AG04450 (cell line): Measurements from ENCODE around the gene FCHSD1. TPM values are rescaled to one million over a fixed set of nuclear protein-coding genes. Genes with fewer than 3 reads are reported as not detected.
A peak's percentile ranks its signal among the peaks of the same experiment; 100 is the strongest.

Experiments used
- CTCF ChIA-PET: fragments of 300-600, 350-600 bp; formaldehyde crosslinking; extraction: SDS; loops from one replicate; lab custom pipeline; 2022; ENCODE audit warnings: antibody characterized with exemption, inconsistent platforms; lab: Charles Lee
- POLR2A ChIA-PET: fragments of 350-600 bp; formaldehyde crosslinking; extraction: SDS; loops from one replicate; lab custom pipeline; 2021; ENCODE audit warnings: antibody characterized with exemption, inconsistent platforms; lab: Yijun Ruan, JAX
- DNase-seq: peaks from one replicate; pipeline ENCODE4 v3.0.0-alpha.2; 2011; ENCODE audit warnings: low read depth, low spot score
- H3K27ac ChIP-seq: one replicate; pipeline ENCODE4 v1.5.1; 2012; ENCODE audit warnings: low read depth, low read length, control low read depth
- H3K27me3 ChIP-seq: one replicate; pipeline ENCODE4 v1.6.0; 2012; ENCODE audit warnings: low read length; ENCODE audit not compliant: control insufficient read depth, insufficient read depth
- H3K4me3 ChIP-seq: 2 replicates; pipeline ENCODE4 v1.5.1; 2011; ENCODE audit warnings: mild to moderate bottlenecking, low read depth, low read length, control low read depth
- H3K9me3 ChIP-seq: 2 replicates; pipeline ENCODE4 v1.5.1; 2012; ENCODE audit warnings: low read length; ENCODE audit not compliant: control insufficient read depth, insufficient read depth
- polyA plus RNA-seq: library from polyadenylated mRNA; depleted of rRNA; stranded (reverse); fragments of >200 nt; gene quantifications from 2 replicates; pipeline ENCODE4 v1.2.3, GENCODE V29; 2011
- TF ChIP-seq, protein P1 (sequence below): IDR thresholded peaks from 2 replicates; pipeline ENCODE4 v1.5.1; 2011; ENCODE audit warnings: low read depth, low read length, control low read depth, inconsistent platforms

FCHSD1 gene
- polyA plus RNA-seq, 1 experiment, result 28.1 TPM

DNA sequence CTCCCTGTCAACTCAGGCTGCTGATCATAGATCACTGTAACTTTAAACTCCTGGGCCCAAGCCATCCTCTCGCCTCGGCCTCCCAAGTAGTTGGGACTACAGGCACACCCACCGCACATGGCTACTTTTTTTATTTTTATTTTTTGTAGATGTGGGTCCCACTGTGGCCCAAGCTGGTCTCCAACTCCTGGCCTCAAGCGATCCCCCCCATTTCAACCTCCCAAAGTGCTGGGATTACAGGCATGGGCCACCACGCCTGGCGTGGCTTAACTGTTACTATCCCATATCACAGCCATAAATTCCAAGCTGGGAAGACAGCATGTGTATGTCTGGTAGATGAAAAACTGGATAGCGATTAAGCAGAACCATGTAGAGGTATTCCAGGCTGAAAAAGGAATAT, 15.6 kb downstream of the FCHSD1 start:
- ChIA-PET CTCF (interaction anchor here (0.6 to 11.5 kb wide), 7 partner anchors 16 to 340 kb away, joined by 4 to 175 read pairs (median 5); partner anchors contain the start of gene DIAPH1), POLR2A (interaction anchor here (0.6 to 3.1 kb wide), 8 partner anchors 16 to 333 kb away, joined by 3 to 28 read pairs (median 8); partner anchors contain the start of genes DIAPH1, FCHSD1 and RNF14)
- DNase-seq, result no peak
- no peaks in the 10 kb centered on the region for H3K27me3 ChIP-seq
- H3K4me3 ChIP-seq, result peak overlapping the region; percentile 77
- TF ChIP-seq, protein P1, sequence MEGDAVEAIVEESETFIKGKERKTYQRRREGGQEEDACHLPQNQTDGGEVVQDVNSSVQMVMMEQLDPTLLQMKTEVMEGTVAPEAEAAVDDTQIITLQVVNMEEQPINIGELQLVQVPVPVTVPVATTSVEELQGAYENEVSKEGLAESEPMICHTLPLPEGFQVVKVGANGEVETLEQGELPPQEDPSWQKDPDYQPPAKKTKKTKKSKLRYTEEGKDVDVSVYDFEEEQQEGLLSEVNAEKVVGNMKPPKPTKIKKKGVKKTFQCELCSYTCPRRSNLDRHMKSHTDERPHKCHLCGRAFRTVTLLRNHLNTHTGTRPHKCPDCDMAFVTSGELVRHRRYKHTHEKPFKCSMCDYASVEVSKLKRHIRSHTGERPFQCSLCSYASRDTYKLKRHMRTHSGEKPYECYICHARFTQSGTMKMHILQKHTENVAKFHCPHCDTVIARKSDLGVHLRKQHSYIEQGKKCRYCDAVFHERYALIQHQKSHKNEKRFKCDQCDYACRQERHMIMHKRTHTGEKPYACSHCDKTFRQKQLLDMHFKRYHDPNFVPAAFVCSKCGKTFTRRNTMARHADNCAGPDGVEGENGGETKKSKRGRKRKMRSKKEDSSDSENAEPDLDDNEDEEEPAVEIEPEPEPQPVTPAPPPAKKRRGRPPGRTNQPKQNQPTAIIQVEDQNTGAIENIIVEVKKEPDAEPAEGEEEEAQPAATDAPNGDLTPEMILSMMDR, result no peak
- no peaks in the 10 kb centered on the region; the same call in 1 of the 2 replicates for H3K9me3 ChIP-seq
- H3K27ac ChIP-seq, result no peak overlapping the region

DNA sequence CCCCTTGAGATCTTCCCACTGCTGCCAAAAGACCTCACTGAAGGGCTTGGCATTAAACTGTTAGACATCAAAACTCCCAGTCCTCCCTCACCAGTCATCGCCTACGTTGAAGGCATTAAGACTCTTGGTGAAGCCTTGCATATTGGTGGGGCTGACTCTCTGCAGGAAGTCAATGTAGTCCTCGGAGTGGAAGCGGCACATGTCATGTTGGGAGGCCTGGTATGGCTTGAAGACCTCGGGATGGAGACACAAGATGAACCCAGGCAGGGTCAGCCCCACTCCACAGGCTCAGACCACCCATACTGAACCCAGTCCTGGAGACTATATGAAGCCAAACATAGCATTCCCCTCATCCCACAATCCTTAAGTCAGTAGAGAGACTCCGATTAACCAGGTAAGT, 16.5 kb downstream of the FCHSD1 start:
- Histone ChIP-seq H3K4me3 (no peak overlapping the region), H3K9me3 (no peaks in the 10 kb centered on the region; the same call in 1 of the 2 replicates), H3K27ac (no peak overlapping the region), H3K27me3 (no peaks in the 10 kb centered on the region)
- TF ChIP-seq, protein P1, result no peak
- ChIA-PET CTCF (interaction anchor here (1.2 to 11.5 kb wide), 3 partner anchors 15 to 42 kb away, joined by 5 to 175 read pairs (median 52); partner anchors contain the start of gene DIAPH1), POLR2A (interaction anchor here (1.0 kb wide), 1 partner anchor 16 kb away, joined by 6 read pairs; the partner anchor contains the start of gene DIAPH1)
- no peak for DNase-seq

DNA sequence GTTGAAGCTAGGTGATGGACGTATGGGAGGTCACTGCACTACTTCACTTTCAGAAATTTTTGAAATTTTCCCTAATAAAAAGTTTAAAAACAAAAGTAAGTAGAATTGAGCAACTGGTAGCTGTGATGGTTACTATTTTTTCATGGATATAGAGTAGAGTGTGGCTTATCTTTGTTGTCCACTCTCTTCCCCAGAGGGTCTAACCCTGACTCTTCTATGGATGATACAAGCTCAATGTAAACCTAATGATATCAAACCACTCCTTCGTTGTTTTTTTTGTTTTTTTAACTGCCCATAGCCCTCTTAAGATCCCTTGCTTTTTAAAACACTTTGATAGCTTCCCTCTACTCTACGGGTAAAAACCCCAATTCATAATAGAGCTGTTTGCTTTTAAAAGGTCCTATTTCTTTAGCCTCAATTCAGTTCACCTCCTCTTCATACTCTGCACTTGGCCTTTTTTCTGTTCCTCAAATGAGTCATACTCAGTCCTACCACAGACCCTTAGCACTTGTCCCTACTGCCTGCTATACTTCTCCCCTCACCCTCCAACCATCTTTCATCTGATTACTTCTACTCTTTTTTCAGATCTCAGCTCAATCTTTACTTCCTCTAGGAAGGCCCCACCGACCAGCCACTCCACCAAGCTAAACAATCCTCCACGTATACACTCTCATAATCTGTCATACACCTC, 17.2 kb downstream of the FCHSD1 start:
- DNase-seq, result no peak
- POLR2A ChIA-PET, result interaction anchor here (1.0 kb wide), 1 partner anchor 15 kb away, joined by 6 read pairs; the partner anchor contains the start of gene DIAPH1
- CTCF ChIA-PET, result interaction anchor here (0.6 to 11.5 kb wide), 6 partner anchors 9 to 70 kb away, joined by 3 to 175 read pairs (median 4); partner anchors contain the start of gene DIAPH1
- TF ChIP-seq, protein P1, result no peak
- Histone ChIP-seq H3K9me3 (no peaks in the 10 kb centered on the region; the same call in 1 of the 2 replicates), H3K27me3 (no peaks in the 10 kb centered on the region), H3K4me3 (no peak overlapping the region), H3K27ac (no peak overlapping the region)

DNA sequence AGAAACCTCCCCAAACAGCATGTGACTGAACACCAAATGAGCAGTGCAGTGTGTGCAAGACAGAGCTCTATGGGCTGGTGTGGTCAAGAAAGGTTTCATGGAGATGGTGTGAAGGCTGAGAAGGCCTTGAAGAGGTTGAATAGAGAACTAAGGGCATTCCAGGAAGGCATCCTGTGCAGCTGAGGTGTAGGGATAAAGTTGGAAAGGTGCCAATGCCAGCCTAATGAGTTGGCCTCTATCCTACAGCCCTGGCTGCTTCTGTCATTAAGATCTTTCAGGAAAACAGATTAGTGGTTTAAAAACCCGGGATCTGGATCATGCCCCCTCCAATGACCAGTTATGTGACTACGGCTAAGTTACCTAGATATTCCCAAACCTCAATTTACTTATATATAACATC, 18.6 kb downstream of the FCHSD1 start:
- no peaks in the 10 kb centered on the region; the same call in 1 of the 2 replicates for H3K9me3 ChIP-seq
- ChIA-PET POLR2A (interaction anchor here (1.1 kb wide), 1 partner anchor 567 kb away, joined by 3 read pairs; no protein-coding TSS in a partner anchor), CTCF (interaction anchor here (0.6 to 11.5 kb wide), 4 partner anchors 13 to 69 kb away, joined by 3 to 175 read pairs (median 28); partner anchors contain the start of gene DIAPH1)
- H3K27me3 ChIP-seq, result no peaks in the 10 kb centered on the region
- H3K27ac ChIP-seq, result no peak overlapping the region
- no peak overlapping the region for H3K4me3 ChIP-seq
- TF ChIP-seq, protein P1, result no peak
- no peak for DNase-seq
